Measurements from ENCODE around the gene NINL.
A peak's percentile ranks its signal among the peaks of the same experiment; 100 is the strongest.

Gene NINL

GRCh38 chr20:25408890-25409289, 176.4 kb downstream of the NINL start:
- no peak for DNase-seq (ENCODE audit: low read depth)
- H3K4me3 ChIP-seq (ENCODE audit: low read depth, low read length) = peak overlapping the region; percentile 64
- TF ChIP-seq, protein P1, sequence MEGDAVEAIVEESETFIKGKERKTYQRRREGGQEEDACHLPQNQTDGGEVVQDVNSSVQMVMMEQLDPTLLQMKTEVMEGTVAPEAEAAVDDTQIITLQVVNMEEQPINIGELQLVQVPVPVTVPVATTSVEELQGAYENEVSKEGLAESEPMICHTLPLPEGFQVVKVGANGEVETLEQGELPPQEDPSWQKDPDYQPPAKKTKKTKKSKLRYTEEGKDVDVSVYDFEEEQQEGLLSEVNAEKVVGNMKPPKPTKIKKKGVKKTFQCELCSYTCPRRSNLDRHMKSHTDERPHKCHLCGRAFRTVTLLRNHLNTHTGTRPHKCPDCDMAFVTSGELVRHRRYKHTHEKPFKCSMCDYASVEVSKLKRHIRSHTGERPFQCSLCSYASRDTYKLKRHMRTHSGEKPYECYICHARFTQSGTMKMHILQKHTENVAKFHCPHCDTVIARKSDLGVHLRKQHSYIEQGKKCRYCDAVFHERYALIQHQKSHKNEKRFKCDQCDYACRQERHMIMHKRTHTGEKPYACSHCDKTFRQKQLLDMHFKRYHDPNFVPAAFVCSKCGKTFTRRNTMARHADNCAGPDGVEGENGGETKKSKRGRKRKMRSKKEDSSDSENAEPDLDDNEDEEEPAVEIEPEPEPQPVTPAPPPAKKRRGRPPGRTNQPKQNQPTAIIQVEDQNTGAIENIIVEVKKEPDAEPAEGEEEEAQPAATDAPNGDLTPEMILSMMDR (IDR thresholded peaks at IDR 0.05; ENCODE audit: control insufficient read depth, extremely low read depth, insufficient read depth) = no peak

DNA sequence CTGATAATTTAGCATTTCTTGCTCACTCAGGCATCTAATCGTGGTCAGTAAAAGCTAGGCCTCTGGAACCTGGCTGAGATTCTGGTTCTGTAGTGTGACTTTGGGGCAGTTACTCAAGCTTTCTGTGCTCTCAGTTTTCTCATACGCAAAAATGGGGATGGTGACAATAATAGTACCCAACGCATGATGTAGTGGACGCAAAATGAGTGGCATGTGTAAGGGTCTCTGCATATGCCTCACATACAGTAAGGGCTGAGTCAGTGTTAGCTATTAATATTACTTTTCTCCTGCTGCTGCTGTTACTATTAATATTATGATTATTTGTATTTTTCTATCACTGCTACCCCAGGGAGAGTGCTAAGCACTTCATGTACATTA, 177.2 kb downstream of the NINL start:
- no peak for DNase-seq (ENCODE audit: low read depth)
- TF ChIP-seq, protein P1 (IDR thresholded peaks at IDR 0.05; ENCODE audit: control insufficient read depth, extremely low read depth, insufficient read depth) = no peak
- H3K4me3 ChIP-seq (ENCODE audit: low read depth, low read length) = peak overlapping the region; percentile 64

DNA sequence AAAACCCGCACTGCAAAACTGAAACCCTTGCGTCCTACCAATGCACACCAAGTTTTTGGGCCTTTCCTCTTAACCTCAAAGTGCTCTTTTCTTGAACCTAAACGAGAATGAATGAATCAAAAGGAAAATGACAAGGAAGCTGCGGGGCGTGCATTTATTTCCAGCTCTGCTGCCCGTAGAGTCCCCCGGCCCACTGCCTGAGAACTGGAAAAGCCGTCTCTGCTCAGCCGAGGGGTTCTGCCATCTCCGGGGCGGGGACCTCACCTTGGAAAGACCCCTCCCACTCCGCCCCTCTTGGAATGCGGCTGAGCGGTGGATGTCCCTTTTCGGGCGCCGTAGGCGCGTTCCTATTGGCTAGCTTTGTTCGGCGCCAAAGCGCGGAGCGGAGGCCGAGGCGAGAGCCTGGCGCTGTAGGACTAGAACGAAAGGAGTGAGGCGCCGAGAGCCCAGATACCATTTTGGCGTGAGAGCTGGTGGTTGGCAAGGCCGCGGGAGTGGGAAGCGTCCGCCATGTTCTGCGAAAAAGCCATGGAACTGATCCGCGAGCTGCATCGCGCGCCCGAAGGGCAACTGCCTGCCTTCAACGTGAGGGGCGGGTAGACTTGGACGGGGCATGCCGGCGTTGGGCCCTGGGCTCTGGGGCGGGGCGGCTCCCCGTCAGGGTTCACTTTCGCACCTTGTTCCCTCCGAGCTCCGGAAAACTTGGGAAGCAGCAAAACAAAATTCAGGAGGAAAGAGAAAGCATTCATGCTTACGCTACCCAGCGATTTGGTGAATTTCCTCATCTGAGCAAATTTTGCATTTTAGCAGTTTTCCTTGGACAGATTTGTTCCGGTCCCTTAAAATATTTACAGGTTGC, 177.8 kb downstream of the NINL start, which contains the start of gene GINS1:
TSS of gene GINS1 (plus strand) at position 363 of the 859 bp plus-strand sequence. CDS start at position 511, 148 bp downstream.
- TF ChIP-seq, protein P1 (IDR thresholded peaks at IDR 0.05; ENCODE audit: control insufficient read depth, extremely low read depth, insufficient read depth) = no peak
- H3K4me3 ChIP-seq (ENCODE audit: low read depth, low read length) = peak within 1 kb of the TSS; percentile 64
- DNase-seq (ENCODE audit: low read depth) = peak; percentile 79
